ENCODE data around the gene PDCD11.

PDCD11 gene

DNA sequence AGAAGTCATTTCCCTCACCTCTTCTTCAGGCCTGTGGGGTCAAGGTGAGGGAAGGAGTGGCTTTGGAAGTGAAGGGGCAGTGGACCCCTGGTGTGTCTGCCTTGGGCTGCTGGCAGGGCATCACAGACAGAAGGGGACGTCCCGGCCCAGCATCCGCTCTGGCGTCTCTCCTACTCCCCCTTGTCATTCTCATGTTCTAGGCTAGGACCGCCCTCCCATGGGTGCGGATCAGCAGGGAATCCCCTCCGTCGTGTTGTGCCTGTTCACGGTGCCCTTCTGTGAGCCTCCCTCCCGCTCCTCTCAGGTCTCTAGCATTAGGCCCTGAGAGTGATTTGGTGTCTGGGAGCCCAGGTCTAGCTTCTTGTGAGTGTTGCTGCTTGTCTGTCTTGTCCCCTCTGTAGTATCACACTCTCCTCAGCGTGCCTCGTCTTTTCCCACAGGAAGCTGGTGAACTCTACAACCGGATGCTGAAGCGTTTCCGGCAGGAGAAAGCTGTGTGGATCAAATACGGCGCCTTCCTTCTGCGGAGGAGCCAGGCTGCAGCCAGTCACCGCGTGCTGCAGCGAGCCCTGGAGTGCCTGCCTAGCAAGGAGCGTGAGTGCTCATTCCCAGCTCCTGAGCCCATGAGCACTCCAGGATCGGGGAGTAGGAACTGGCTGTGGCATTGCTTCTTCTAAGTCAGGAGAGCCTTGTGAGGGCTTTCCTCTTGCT is 47.2 kb downstream of the PDCD11 start:
- no peaks in the 10 kb centered on the region for H4K20me1 ChIP-seq (ENCODE audit: insufficient read depth, low read length)
- H3F3A ChIP-seq (ENCODE audit: insufficient read depth, low read length) = no peaks in the 10 kb centered on the region
- no peaks in the 10 kb centered on the region for H3K9me3 ChIP-seq (replicated peaks; ENCODE audit: insufficient read depth, low read length)
- DNase-seq = no peak
- no peak overlapping the region for H3K9ac ChIP-seq (ENCODE audit: low read length)
- H3K4me3 ChIP-seq (ENCODE audit: low read length) = no peak overlapping the region
- no peaks in the 10 kb centered on the region for H3K9me2 ChIP-seq (replicated peaks; ENCODE audit: insufficient read depth, low read length)
- H3K79me2 ChIP-seq (ENCODE audit: low read length) = 0 out of 2 replicates have a peak, but pooled peaks cover 3% of the 10 kb centered on the region
- no peak overlapping the region for H2AFZ ChIP-seq (ENCODE audit: low read length)
- H3K36me3 ChIP-seq (replicated peaks; ENCODE audit: insufficient read depth, low read length) = peaks cover 5% of the 10 kb centered on the region; the same call in 1 of the 2 replicates
- H3K4me1 ChIP-seq (ENCODE audit: low read length) = no peaks in the 10 kb centered on the region
- H3K4me2 ChIP-seq (ENCODE audit: low read depth, low read length) = no peak overlapping the region
- H3K27ac ChIP-seq (ENCODE audit: low read length) = no peak overlapping the region
- no peaks in the 10 kb centered on the region for H3K27me3 ChIP-seq (replicated peaks; ENCODE audit: insufficient read depth, low read length)
- TF ChIP-seq, protein P1, sequence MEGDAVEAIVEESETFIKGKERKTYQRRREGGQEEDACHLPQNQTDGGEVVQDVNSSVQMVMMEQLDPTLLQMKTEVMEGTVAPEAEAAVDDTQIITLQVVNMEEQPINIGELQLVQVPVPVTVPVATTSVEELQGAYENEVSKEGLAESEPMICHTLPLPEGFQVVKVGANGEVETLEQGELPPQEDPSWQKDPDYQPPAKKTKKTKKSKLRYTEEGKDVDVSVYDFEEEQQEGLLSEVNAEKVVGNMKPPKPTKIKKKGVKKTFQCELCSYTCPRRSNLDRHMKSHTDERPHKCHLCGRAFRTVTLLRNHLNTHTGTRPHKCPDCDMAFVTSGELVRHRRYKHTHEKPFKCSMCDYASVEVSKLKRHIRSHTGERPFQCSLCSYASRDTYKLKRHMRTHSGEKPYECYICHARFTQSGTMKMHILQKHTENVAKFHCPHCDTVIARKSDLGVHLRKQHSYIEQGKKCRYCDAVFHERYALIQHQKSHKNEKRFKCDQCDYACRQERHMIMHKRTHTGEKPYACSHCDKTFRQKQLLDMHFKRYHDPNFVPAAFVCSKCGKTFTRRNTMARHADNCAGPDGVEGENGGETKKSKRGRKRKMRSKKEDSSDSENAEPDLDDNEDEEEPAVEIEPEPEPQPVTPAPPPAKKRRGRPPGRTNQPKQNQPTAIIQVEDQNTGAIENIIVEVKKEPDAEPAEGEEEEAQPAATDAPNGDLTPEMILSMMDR (IDR thresholded peaks at IDR 0.05; ENCODE audit: low read length) = no peak
- TF ChIP-seq EZH2phosphoT487 (IDR thresholded peaks at IDR 0.05; ENCODE audit: low read length) (no peak), EZH2 (optimal IDR thresholded peaks at IDR 0.05; ENCODE audit: low read depth, low read length) (no peak)

DNA sequence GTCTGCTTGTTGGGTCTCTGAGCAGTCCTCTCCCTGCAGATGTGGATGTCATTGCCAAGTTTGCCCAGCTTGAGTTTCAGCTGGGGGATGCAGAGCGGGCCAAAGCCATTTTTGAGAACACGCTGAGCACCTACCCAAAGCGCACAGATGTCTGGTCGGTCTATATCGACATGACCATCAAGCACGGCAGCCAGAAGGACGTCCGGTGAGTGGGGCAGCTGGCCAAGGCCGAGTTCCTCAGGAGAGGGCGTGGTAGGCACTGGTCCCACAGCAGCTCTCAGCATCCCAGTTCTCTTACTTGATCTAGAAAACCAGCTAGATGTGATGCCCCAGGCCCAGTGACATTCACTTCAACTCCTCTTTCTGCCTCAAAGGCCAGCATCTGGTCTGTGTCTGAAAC is 48.1 kb downstream of the PDCD11 start:
- no peak for DNase-seq
- H3K27me3 ChIP-seq (replicated peaks; ENCODE audit: insufficient read depth, low read length) = no peaks in the 10 kb centered on the region
- no peak overlapping the region for H3K9ac ChIP-seq (ENCODE audit: low read length)
- H3K4me2 ChIP-seq (ENCODE audit: low read depth, low read length) = no peak overlapping the region
- peaks cover 11% of the 10 kb centered on the region; the same call in 1 of the 2 replicates for H3K79me2 ChIP-seq (ENCODE audit: low read length)
- H3K9me2 ChIP-seq (replicated peaks; ENCODE audit: insufficient read depth, low read length) = no peaks in the 10 kb centered on the region
- H2AFZ ChIP-seq (ENCODE audit: low read length) = no peak overlapping the region
- no peak overlapping the region for H3K4me3 ChIP-seq (ENCODE audit: low read length)
- H3F3A ChIP-seq (ENCODE audit: insufficient read depth, low read length) = no peaks in the 10 kb centered on the region
- no peaks in the 10 kb centered on the region for H3K9me3 ChIP-seq (replicated peaks; ENCODE audit: insufficient read depth, low read length)
- H3K4me1 ChIP-seq (ENCODE audit: low read length) = no peaks in the 10 kb centered on the region
- H3K36me3 ChIP-seq (replicated peaks; ENCODE audit: insufficient read depth, low read length) = peaks cover 5% of the 10 kb centered on the region; the same call in 1 of the 2 replicates
- no peaks in the 10 kb centered on the region for H4K20me1 ChIP-seq (ENCODE audit: insufficient read depth, low read length)
- TF ChIP-seq, protein P1 (IDR thresholded peaks at IDR 0.05; ENCODE audit: low read length) = no peak
- no peak for TF ChIP-seq EZH2phosphoT487 (IDR thresholded peaks at IDR 0.05; ENCODE audit: low read length)
- TF ChIP-seq EZH2 (optimal IDR thresholded peaks at IDR 0.05; ENCODE audit: low read depth, low read length) = no peak
- no peak overlapping the region for H3K27ac ChIP-seq (ENCODE audit: low read length)

DNA sequence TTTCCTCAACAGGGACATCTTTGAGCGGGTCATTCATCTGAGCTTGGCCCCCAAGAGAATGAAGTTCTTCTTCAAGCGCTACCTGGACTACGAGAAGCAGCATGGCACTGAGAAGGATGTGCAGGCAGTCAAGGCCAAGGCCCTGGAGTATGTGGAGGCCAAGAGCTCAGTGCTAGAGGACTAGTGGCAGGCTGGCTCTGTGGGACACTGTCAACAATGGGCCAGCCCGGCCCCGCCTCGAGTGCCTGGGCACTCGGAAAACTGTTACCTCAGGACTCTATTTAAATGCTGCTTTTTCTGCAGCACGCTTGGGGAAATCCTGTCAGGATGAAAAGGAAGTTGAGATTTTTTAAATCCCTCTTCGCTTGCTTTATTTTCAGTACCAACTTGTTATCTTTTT is 48.9 kb downstream of the PDCD11 start:
- Histone ChIP-seq H3K36me3 (replicated peaks; ENCODE audit: insufficient read depth, low read length) (no peaks in the 10 kb centered on the region; the same call in 1 of the 2 replicates), H3K4me1 (ENCODE audit: low read length) (no peaks in the 10 kb centered on the region), H4K20me1 (ENCODE audit: insufficient read depth, low read length) (no peaks in the 10 kb centered on the region), H3F3A (ENCODE audit: insufficient read depth, low read length) (no peaks in the 10 kb centered on the region), H3K9me2 (replicated peaks; ENCODE audit: insufficient read depth, low read length) (no peaks in the 10 kb centered on the region), H3K27me3 (replicated peaks; ENCODE audit: insufficient read depth, low read length) (no peaks in the 10 kb centered on the region), H3K4me2 (ENCODE audit: low read depth, low read length) (no peak overlapping the region), H3K9me3 (replicated peaks; ENCODE audit: insufficient read depth, low read length) (no peaks in the 10 kb centered on the region), H2AFZ (ENCODE audit: low read length) (no peak overlapping the region), H3K27ac (ENCODE audit: low read length) (no peak overlapping the region), H3K79me2 (ENCODE audit: low read length) (peaks cover 18% of the 10 kb centered on the region), H3K9ac (ENCODE audit: low read length) (no peak overlapping the region), H3K4me3 (ENCODE audit: low read length) (no peak overlapping the region)
- TF ChIP-seq EZH2phosphoT487 (IDR thresholded peaks at IDR 0.05; ENCODE audit: low read length) = no peak
- no peak for TF ChIP-seq EZH2 (optimal IDR thresholded peaks at IDR 0.05; ENCODE audit: low read depth, low read length)
- TF ChIP-seq, protein P1 (IDR thresholded peaks at IDR 0.05; ENCODE audit: low read length) = no peak
- DNase-seq = no peak
